Measurements from ENCODE around the gene TMEM256.

Gene TMEM256

DNA sequence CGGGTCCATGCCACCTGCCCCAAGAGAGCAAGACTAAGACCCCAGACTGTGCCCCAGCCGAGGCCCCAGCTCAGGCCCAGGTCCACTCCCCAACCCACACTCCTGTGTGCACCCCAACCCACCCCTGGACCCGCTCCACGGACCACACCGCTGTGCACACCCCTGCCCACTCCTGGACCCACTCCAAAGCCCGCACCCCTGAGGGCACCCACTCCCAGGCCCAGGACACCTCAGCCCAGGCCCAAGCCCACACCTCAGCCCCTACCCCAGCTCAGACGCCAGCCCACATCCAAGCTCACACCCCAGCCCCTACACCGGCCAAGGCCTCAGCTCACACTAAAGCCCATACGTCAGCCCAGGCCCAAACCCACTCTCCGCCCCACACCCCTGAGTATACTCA, 25.8 kb upstream of the TMEM256 start:
- DNase-seq (ENCODE audit: low spot score), result no peak

- no peak for DNase-seq (ENCODE audit: low spot score)
Observed at GRCh38 chr17:7428557-7428956, 24.7 kb upstream of the TMEM256 start, which contains the start of gene SPEM3. SPEM3 (plus strand) TSS chr17:7428857; CDS start chr17:7428903, 46 bp downstream.

DNA sequence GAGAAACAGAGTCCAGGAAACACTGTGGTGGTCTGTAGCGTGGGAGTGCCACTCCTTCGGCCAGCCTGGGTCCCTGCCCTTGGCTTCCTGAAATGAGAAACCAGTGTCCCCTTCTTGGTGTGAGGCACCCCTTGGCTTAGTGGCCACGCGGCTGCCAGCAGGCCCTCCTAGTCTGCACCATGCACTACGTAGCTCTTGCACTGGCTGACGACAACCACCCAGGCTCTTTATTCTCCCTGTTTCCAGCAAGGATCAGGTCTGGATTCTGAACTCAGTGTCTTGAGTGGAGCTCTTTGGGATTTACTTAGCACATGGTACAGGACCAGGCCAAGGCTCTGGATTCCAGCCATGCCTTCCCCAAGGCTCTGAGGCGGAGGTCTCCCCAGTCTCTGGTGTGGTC, 23.7 kb upstream of the TMEM256 start:
- no peak for DNase-seq (ENCODE audit: low spot score)

DNA sequence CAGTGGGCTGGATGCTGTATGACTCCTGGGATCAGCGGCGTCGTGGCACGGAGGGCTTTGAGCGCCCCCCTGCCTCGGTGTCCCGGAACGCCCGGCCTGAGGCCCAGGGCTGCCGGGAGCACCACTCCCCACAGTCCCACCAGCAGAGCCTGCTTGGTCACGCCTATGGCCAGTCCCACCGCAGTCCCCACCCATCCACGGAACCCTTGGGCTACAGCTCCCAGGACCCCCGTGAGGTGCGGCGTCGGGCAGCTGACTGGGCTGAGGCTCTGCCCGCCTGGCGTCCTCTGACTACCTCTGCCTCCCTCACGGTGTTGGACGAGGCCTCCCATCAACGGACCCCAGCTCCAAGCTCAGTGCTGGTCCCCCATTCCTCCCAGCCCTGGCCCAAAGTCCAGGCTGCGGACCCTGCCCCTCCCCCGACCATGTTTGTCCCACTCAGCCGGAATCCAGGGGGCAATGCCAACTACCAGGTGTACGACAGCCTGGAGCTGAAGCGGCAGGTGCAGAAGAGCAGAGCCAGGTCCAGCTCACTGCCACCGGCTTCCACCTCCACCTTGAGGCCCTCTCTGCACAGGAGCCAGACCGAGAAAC, 23.1 kb upstream of the TMEM256 start:
- DNase-seq (ENCODE audit: low spot score), result no peak

- no peak for DNase-seq (ENCODE audit: low spot score)
Observed at GRCh38 chr17:7426203-7426863, 22.4 kb upstream of the TMEM256 start.

DNA sequence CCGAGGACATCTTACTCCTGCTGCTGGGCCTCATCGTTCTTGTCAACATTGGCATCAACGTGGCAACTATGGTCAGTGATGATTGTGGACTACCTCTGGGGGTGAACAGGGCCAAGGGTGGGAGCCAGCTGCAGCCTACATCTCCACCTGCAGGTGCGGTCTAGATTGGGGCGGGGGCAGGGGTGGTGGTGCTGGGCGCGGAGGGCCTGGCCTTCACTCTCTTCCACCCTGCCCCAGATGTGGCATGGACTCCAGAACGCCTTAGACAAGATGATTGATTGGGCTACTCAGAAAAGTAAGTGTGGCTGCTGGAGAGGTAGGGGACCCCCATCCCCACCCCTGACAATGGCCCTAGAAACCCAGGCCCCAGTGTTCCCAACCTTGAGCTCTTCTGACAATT, 21.9 kb upstream of the TMEM256 start:
- no peak for DNase-seq (ENCODE audit: low spot score)

- DNase-seq (ENCODE audit: low spot score), result no peak
Observed at GRCh38 chr17:7425316-7425715, 21.4 kb upstream of the TMEM256 start, which contains the start of gene SPEM2. SPEM2 (plus strand) TSS chr17:7425616; CDS start chr17:7425689, 73 bp downstream.

- no peak for DNase-seq (ENCODE audit: low spot score)
Observed at GRCh38 chr17:7423679-7424078, 19.8 kb upstream of the TMEM256 start.

- no peak for DNase-seq (ENCODE audit: low spot score)
Observed at GRCh38 chr17:7421186-7421585, 17.3 kb upstream of the TMEM256 start.

DNA sequence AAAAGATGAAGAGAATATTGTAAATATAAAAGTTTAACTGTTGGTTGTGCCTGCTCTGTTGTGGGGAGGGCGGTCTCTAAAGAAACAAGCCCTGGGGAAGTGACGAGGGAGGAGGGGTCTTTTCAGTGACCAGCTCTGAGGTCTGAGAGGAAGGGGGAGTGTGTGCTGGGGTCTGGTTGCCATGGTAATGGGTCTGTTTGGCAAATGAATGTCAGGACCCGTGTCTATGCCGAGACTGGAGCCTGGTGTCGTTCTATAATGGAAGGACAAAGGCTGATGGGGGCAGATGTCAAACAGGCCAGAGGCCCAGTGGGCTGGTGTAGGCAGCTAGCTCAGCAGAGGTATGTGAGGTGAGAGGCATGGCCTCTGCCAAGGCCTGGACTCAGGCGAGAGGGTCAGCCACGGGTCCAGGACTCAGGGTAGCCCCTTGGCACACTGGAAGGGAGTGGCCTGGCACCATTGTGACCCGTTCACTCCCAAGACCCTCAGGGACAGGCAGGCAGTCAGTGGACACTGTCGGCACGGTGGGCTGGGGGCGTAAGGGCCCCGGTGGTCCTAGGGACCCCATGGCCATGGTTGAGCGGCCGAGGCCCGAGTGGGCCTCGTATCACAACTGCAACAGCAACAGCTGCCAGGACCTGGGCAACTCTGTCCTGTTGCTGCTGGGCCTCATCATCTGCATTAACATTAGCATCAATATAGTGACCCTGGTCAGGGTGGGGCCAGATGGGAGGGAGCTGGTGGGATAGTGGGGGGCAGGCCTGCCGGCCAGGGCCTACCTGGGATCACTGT, 16.1 kb upstream of the TMEM256 start, which contains the start of gene SPEM1:
TSS of gene SPEM1 (plus strand) at position 506 of the 792 bp plus-strand sequence. CDS start at position 567, 61 bp downstream.
- DNase-seq (ENCODE audit: low spot score), result no peak

GRCh38 chr17:7418472-7419152, 14.7 kb upstream of the TMEM256 start:
- DNase-seq (ENCODE audit: low spot score), result no peak

DNA sequence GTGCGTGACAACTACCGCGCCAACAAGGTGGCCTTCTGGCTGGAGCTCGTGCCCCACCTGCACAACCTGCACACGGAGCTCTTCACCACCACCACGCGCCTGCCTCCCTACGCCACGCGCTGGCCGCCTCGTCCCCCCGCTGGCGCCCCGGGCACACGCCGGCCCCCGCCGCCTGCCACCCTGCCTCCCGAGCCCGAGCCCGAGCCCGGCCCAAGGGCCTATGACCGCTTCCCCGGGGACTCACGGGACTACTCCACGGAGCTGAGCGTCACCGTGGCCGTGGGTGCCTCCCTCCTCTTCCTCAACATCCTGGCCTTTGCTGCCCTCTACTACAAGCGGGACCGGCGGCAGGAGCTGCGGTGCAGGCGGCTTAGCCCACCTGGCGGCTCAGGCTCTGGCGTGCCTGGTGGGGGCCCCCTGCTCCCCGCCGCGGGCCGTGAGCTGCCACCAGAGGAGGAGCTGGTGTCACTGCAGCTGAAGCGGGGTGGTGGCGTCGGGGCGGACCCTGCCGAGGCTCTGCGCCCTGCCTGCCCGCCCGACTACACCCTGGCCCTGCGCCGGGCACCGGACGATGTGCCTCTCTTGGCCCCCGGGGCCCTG, 13.3 kb upstream of the TMEM256 start:
- no peak for DNase-seq (ENCODE audit: low spot score)

DNA sequence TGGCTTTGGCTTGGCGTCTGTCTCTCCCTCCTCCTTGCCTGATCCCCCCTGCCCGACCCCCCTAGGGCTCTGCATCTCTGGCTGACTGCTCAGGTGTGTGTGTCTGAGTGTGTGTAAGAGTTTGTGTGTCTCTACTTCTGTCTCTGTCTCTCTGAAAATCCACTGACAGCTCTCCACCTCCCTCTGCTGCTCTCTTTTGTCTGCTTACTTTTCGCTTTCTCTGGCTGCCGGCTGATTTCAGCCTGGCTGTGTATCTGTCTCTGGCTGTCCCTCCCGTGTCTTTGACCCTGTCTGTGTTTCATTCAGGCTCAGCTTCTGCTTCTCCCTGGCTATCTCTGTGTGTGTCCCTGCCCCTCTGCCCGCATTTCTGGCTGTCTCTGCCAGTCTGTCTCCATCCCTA, 12.4 kb upstream of the TMEM256 start:
- DNase-seq (ENCODE audit: low spot score), result no peak

- no peak for DNase-seq (ENCODE audit: low spot score)
Observed at GRCh38 chr17:7415784-7416183, 11.9 kb upstream of the TMEM256 start.

DNA sequence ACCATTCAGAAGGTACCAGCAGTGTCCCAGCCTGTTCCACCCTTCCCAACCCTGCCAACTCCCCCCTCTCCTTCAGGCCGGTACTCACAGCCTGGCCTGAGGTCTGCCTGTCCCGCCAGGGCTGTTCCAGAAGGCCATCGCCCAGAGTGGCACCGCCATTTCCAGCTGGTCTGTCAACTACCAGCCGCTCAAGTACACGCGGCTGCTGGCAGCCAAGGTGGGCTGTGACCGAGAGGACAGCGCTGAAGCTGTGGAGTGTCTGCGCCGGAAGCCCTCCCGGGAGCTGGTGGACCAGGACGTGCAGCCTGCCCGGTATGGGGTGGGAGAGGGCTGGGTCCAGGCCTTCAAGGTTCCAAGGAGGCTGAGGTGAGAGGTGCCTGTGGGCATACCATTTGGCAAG, 10.9 kb upstream of the TMEM256 start:
- no peak for DNase-seq (ENCODE audit: low spot score)

GRCh38 chr17:7413346-7413985, 9.6 kb upstream of the TMEM256 start:
- DNase-seq (ENCODE audit: low spot score), result no peak

- no peak for DNase-seq (ENCODE audit: low spot score)
Observed at GRCh38 chr17:7411427-7411750, 7.5 kb upstream of the TMEM256 start.

DNA sequence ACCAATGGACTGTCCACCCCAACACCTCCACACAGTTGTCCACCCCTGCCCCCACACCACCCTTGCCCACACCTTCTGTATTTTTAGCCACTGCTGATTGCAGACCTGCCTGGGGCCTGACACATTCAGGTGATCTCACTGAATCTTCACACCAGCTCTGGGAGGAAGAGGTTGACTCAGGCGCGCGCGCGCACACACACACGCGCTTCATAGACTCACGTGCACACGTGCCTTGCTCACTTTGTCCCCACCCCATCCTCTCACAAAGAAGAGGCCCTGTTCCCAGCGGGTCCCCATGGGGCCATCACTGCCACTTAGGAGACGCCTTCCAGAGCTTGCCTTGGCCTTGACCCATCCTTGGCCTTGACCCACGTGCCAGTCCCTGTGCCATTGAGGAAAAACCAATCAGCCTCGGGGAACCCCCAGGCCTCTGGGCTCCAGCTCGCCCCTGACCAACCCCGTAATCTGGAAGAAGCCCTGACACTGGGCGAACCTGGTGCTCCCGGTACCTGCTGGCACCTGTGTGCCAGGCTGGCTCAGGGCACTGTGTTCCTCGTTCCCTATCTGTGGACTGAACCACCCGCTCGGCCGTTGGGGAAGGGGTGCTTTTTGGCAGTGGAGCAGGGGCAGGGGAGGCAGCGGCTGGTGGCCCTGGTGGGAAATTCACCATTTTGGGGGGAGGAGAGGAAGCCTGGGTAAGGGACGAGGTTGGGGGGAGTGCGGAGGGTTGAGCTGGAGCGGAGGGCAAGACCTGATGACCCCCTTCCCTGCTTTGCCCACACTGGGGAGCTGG, 6.9 kb upstream of the TMEM256 start:
- DNase-seq (ENCODE audit: low spot score), result no peak

GRCh38 chr17:7409716-7410115, 5.8 kb upstream of the TMEM256 start:
- no peak for DNase-seq (ENCODE audit: low spot score)

- DNase-seq (ENCODE audit: low spot score), result no peak
Observed at GRCh38 chr17:7408863-7409262, 5.0 kb upstream of the TMEM256 start.

GRCh38 chr17:7408252-7408727, 4.4 kb upstream of the TMEM256 start:
- no peak for DNase-seq (ENCODE audit: low spot score)

All from globus pallidus (tissue), 1 donor.